Measurements from ENCODE around the gene CEP70.
"Not testable (repeated sequence)": the region's sequence is repeated elsewhere in the genome, so short reads cannot be mapped to it uniquely, and the experiment has no call there.

Gene CEP70

DNA sequence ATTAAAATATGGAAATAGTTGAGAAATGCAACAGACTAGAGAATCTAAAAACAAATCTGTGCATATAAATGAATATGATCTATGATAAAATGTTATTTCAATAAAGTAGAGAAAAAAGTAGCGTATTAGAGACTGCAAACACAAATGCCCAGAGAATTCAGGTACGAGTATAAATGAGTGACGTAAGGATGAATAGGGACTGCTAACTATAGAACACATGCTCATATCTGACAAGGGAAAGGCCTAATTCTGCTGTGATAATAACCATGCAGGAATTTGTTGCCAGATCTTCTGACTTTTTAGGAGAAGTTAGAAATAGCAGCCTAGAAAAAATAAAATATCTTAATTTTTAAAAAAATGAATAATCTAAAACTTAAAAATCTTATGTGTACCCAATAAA is 86.5 kb downstream of the CEP70 start:
- no peak for DNase-seq

DNA sequence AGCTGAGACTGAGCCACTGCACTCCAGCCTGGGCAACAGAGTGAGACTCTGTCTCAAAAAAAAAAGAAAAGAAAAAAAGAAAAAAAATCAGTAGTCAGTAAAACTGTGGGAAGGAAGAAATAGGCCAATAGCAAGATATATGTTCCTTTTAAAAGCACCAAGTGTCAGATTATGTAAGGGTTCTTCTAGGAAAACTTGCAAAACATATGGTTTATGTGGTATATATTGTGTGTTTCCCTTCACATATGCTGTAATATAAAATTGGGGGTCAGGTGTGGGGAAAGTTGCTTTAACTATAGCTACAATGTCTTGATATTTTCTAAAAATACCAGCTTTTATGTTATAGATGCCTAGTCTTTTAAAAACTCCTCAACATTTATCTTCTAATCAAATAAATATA is 95.1 kb downstream of the CEP70 start:
- no peak for DNase-seq

DNA sequence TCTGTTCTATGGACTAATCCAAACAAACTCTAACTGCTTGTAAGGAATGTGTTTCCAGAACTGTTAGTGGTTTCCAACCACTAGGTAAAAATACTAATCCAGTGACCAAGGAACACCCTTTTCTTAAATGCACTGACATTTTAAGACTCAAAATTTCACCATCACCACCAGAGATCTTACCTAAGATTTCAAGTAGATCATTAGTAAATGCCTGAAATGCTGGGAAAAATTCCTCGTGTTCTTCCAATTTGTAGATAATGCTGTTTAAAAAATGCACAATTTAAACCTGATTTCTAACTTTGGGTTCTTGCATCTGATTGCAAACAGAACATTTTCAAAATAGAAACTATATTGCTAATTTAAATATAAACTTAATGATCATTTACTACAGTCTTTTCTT is 96.2 kb downstream of the CEP70 start:
- no peak for DNase-seq

DNA sequence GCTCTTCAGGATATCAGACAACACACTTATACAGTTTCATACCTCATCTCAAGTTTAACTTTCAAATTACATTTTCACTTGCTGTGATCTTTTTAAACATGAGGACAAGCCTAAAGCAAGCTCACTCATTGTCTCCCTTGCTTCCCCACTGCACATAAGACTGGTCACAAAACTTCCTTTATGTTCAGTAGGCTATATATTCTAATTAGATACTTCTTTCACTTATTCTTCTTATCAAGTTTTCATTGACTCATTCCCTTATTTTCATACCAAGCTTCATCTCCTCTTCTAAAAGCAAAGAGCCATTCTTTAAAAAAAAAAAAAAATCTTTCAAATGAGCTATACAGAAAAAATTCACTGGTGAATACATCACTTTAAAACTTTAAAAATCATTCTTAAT is 97.0 kb downstream of the CEP70 start:
- DNase-seq, result no peak

DNA sequence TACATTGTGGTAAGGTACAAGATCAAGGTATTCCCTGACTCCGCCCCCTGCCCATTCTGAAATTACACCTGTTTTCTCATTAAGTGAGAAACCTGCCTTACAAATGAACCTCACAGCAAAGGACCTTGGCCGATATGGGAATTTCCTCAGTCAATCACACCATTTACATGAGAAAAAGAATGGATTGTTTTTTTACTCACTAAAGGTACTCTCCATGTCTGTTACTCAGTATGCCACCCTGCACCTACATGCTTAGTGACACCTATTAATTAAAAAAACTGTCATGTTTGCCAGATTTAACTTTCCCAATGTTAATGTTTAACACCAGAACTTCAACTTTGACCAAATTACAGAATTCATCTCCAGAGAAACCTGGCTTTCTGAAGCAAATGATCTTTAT is 97.6 kb downstream of the CEP70 start:
- no peak for DNase-seq

DNA sequence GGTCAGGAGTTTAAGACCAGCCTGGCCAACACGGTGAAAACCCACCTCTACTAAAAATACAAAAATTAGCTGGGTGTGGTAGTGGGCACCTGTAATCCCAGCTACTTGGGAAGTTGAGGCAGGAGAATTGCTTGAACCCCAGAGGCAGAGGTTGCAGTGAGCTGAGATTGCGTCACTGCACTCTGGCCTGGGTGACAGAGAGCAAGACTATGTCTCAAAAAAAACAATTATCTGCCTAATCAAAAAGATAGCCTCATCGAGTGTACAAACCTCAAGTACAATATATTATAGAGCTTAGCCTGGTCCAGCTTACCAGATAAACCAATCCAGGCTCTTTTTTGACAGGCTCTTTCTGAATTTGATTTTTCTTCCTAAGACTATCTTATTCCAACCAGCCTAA is 98.4 kb downstream of the CEP70 start:
- DNase-seq, result not testable (repeated sequence)

DNA sequence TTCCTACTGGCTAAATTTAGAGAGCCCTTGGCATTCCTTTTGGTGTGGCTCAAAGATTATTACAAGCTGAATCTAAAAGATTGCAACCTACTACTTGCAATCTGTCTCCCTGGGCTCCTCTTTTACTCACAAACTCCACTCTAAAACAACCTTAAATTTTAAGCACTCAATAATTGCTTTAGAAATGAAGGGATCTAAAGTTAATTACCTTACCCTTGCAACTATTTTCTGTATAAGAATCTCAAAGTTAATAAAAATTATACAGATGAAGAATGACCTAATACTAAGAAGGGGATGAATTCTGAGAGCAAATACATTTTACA is 99.5 kb downstream of the CEP70 start:
- no peak for DNase-seq

DNA sequence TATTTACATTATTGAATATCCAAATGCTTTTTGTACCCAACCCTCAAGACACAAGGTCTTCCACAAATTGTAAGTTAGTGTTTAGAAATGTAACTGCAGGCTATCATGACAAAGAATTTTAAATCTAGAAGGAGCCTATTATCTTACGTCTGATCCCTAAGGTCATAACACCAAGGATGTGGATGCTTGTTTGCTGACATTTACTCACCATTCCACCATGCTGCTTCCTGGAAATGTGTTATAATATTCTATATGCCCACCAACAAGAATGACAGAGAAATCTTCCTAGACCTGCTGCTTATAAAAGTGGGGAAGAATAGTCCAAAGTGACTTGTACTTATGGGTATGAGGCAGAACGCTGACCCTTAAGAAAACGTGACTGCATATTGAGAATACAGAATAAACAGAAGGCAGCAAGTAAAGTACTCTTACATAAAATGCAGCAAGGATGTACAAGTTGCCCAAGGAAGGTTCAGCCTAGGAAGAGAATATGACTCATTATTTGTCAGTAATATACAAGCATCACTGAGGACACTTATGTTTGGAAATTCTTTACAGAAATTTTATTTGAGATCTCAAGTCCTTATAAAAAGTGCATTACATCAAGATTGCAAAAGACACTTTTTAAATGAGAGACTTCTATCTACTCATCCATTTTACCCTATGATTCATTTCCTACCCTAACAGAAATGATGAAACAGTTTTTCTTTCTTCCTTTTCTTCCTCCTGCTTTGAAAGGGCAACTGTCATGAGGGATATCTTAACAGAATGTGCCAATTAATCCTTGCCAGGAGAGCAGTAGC is 100.1 kb downstream of the CEP70 start:
- no peak for DNase-seq

DNA sequence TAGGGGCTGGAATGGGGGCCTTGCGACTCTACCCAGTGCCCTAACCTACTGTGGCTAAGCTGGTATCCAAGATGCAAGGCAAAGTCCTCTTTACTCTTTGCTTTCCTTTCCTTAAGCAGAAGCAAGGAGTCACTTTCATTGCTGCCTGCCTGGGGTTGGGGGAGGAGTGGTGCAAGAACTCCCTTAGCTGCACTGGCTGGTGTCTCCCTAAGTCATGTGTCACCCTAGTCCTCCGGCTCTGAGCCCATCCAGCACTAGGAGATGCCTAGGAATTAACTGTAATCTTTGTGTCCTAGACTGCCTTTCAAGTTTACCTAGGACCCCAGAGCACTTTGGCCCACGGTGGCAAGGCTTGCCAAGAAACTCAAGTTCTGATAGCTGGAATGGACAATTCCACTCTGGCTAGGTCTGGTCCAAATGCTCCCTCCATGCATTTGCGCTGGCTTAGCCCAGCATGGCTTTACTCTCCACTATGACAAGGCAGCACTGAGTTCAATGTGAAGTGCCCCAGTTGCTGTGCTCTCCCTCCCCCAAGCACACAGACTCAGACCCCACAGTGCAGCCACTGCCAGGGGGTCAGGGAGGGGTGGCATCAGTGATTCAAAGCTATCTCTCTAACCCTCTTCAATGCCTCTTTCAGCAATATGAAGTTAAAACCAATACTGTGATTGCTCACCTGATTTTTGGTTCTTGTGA is 100.9 kb downstream of the CEP70 start:
- no peak for DNase-seq

DNA sequence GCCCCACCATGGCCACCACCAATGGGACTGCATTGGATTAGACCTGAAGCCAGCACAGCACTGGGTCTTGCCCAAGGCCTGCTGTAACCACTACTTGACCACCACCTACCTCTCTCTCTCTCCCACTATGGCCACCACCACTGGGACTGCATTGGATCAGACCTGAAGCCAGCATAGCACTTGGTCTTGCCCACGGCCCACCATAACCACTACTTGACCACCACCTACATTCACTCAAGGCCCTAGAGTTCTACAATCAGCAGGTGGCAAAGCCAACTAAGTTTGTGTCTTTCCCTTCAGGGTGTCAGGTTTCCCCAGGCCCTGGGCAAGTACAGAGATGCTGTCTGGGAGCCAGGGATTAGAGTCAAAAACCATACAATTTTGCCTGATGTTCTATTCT is 102.1 kb downstream of the CEP70 start:
- DNase-seq, result no peak

DNA sequence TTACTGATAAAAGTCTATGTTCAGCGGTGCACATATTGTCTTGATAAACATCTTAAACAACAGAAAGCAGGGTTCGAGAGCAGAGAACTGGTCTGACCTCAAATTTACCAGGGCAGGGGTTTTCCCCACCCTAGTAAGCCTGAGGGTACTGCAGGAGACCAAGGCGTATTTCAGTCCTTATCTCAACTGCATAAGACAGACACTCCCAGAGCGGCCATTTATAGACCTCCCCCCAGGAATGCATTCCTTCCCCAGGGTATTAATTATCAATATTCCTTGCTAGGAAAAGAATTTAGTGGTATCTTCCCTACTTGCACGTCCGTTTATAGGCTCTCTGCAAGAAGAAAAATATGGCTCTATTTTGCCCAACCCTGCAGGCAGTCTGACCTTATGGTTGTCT is 107.5 kb downstream of the CEP70 start:
- not testable (repeated sequence) for DNase-seq

DNA sequence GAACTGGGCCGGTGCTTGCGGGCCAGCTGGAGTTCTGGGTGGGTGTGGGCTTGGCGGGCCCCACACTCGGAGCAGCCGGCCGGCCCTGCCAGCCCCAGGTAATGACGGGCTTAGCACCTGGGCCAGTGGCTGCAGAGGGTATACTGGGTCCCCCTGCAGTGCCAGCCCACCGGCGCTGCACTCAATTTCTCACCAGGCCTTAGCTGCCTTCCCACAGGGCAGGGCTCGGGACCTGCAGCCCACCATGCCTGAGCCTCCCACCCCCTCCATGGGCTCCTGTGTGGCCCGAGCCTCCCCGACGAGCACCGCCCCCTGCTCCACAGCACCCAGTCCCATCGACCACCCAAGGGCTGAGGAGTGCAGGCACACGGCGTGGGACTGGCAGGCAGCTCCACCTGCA is 109.4 kb downstream of the CEP70 start:
- not testable (repeated sequence) for DNase-seq

DNA sequence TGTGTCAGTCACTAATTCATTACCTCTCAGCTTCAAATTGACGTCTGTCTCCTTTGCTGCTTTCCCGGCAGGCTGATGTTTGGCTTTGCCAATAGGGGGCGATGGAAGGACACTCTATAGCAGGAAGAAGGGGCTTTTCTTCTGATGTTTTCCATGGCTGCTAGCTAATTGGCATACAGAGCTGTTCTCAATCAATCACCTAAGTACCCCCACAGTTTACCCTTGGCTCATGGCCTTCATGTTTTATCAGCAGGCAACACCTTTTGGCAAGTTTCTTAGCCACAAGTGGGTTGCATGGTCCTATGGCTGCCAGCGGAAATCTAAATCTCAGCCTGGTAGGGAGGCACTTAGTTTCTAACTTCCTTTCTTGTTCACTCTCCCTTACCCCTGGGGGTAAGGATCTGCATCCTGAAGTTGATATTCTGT is 114.6 kb downstream of the CEP70 start:
- no peak for DNase-seq

DNA sequence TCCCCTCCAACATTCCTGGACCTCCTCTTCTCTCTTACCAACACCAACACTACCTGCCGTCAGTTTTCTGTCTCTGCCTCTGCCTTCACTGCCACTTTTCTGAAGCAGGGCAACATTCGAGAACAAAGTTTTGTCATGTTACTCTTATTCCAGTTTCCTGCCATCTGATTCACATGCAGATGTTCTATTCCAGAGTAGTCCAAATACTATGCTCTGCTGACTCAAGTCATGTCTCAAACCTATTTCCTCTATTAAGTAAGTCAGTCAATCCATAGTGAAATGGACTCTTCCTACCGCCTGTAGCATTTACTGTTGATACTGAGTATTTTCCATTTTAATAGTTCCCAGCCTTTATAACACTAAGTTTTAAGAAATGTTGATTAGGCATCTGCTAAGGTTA is 116.3 kb downstream of the CEP70 start:
- no peak for DNase-seq

DNA sequence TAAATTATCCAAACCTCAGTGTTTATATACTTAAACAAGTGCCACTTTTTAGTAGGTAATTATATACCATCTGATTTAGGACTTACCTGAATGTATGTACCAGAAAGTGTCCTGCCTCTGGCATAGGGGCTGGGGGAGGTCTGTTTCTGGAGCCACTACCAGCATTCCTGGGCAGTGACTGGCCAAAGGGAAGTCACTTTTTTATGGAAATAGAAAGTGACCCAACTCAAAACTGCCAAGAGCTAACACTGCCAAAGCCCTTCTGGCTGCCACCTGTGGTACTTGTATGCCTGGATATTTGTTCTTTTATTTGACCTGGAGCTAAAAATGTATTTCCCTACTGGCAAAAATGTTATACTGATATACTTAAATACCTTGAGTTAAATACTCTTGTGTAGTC is 116.9 kb downstream of the CEP70 start:
- no peak for DNase-seq

DNA sequence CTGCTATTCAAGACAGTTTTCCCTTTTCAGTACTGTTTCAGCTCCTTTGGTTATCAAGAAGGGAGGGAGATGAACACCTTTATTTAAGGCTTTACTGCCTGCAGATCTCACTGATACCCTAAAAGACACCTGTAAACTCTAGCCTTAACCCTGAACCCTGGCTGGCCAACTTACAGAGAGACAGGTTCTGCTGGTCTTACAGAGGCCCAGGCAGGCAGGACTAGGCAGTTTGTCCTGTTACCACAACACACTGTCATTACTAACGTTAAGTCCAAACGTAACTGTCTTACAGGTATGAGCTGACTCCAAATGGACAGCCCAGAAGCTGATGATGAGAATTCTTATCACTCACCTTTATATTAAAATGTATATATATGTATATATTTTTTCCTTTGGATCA is 117.5 kb downstream of the CEP70 start:
- no peak for DNase-seq

DNA sequence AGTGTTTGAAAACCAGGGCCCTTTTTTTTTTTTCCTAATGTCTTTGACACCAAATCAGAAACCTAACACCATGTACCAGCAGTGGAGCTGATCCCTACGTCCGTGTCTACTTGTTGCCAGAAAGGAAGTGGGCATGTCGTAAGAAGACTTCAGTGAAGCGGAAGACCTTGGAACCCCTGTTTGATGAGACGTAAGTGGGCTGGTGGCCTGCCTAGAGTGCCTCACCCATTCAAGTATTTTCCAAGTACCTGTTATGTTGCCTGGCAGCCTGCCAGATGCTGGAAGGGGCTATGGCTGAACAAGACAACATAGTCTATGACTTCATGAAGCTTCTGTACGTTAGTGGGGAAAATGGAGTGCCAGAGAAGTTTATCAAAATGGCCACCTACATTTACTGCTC is 119.9 kb downstream of the CEP70 start:
- peak; percentile 62 for DNase-seq

DNA sequence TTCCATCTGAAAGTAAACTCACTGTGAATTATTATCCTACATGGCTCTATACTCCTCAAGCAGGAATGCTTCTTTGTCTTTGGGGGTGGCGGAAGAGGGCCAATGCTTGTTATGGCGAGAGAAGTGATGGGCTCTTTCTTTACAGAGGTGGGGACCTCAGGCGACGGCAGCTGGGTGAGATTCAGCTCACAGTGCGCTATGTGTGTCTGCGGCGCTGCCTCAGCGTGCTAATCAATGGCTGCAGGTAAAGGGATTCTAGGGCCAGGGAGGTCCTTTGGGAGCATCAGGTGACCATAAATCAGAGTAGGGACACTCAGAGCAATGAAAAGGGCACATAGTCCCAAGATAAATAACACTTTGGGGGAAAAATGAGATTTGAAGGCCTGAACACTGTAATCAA is 120.7 kb downstream of the CEP70 start:
- DNase-seq, result no peak

DNA sequence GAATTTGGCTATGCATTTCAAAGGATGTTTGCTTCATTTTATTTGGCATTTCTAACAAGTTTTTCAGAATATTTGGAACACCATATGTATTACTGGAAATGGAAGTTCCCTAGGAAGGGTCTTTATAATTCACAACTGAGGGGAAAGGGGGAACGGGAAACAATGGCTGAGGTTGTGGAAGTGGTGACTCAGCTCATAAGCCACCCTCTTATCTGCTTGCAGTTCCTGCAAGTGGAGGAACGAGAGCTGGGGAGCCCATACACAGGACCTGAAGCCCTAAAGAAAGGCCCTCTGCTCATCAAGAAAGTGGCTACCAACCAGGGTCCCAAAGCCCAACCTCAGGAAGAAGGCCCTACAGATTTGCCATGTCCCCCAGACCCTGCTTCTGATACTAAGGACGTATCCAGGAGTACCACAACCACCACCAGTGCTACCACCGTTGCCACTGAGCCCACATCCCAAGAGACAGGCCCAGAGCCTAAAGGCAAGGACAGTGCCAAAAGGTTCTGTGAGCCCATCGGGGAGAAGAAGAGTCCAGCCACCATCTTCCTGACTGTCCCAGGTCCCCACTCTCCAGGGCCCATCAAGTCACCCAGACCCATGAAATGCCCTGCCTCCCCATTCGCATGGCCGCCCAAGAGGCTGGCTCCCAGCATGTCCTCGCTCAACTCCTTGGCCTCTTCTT is 121.8 kb downstream of the CEP70 start:
- DNase-seq, result no peak

DNA sequence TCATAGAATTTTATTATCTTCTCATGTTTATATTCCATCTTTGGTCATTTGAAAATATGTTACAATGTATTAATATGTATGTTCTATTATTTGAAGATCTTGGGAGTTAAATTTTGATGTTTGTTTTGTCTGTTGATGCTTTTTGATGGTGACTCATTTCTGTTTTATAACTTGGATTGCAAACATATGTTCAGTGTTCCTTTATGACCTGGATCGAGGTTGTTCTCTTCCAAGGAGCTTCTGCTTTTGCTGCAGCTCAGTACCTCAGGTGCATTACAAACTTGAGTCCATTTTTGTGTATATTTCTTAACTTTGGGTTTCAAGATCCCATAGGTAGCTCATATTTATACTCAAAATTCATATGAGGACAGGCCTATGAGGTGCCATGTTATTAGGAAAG is 122.6 kb downstream of the CEP70 start:
- DNase-seq, result no peak

DNA sequence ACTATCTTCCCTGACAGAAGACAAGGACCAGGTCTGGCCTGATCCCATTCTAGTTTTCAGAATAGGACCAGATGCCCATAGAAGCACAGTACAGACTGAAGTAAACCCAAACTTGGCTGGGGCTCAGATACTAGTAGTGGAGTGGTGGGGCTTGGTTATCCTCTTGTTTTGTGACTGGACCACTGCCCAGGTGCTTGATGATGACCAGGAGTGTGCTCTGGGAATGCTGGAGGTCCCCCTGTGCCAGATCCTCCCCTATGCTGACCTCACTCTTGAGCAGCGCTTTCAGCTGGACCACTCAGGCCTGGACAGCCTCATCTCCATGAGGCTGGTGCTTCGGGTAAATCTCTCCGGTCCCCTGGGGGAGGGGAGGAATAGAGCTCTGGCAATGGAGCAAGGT is 123.4 kb downstream of the CEP70 start:
- DNase-seq, result no peak

DNA sequence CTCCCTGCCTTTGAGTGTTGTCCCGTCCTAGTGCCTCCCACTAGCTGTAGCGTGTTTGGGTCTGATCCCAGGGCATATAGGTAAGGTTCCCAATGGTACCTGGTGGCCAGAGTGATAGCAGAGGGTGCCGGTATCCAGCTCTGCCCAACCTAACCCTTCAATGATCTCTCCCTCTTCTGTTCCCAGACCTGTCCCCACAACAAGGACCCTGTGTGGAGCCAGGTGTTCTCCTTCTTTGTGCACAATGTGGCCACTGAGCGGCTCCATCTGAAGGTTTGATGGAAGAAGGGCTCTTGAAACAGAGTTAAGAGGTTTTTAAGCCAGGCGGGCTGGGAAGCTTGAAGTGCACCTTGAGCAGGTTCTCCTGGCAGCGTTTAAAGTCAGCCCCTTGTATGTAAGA is 124.2 kb downstream of the CEP70 start:
- peak; percentile 38 for DNase-seq

DNA sequence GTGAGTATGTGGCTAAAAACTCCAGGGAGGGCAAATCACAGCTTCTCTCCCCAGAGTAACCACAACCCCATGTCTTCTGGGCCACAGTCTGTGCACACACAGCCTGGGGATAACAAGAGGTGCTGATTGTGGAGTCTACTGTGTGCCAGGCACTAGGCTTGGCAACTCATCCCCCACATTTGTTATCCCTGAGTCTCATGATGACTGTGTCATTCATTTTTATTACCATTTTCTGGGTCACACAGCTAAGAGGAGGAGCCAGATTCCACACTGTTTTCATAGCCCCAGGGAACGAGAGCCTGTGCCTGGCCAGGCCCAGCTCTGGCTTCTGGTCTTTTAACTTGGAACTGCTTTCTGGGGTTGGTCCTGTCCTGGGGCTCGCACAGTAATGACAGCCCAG is 125.2 kb downstream of the CEP70 start:
- DNase-seq, result no peak

DNA sequence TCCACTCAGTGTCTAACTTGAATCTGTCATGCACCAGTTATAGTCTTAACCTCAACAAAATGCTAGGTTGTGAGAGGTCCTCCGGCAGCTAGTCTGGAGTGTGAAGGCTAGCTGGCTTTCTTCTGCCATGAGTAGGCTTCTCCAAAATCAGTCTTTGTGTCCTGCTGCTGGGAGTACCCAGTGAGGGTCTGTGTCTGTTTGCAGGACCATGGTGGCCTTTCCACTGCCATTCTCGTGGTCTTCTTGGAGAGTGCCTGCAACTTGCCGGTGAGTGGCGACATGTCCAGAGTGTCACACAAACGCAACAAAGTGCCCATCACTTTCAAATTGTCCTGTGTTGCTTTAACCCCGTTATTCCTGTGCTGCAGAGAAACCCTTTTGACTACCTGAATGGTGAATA is 125.6 kb downstream of the CEP70 start:
- no peak for DNase-seq

All from NCI-H510A (cell line).